HG03378 (cell line): ENCODE results near the gene DND1.
"Not testable (repeated sequence)": the region's sequence is repeated elsewhere in the genome, so short reads cannot be mapped to it uniquely, and the experiment has no call there.

Source experiments
- ATAC-seq: cut with Tn5 transposase; IDR thresholded peaks from one replicate; pipeline ENCODE4 v1.9.1; 2021; ENCODE audit warnings: mild to moderate bottlenecking, moderate library complexity; ENCODE audit not compliant: unreplicated experiment

The DND1 gene

DNA sequence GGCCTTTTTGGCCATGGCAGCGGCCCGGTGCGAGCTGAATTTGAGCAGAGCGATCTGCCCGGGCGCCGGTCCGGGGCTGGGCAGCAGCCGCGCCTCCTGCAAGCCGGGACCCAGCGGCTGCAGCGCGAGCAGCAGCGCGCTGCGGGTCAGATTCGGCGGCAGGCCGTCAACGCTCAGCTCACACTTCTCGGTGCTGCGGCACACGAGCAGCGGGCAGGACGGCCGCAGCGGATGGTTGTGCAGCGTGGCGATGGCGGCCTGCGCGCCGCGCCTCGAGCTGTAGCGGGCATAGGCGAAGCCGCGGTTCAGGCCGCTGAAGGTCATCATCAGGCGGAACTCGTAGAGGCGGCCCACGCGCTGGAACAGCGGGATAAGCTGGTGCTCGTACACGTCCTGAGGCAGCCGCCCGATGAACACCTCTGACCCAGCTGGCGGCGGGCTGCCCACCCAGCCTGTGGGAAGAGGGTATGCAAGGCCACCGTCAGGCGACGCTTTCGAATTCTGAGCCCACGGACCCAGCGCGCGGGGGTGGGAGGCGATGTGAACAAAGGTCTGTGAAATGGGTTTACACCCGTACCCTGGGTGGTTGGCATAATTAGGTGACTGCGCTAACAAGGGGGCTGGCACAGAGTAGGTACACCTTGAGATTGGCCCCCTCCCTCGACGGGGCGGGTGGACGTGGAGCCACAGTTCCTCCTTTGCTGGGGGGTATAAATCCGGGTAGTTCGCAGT, 755 bp downstream of the DND1 start:
- ATAC-seq: no peak

DNA sequence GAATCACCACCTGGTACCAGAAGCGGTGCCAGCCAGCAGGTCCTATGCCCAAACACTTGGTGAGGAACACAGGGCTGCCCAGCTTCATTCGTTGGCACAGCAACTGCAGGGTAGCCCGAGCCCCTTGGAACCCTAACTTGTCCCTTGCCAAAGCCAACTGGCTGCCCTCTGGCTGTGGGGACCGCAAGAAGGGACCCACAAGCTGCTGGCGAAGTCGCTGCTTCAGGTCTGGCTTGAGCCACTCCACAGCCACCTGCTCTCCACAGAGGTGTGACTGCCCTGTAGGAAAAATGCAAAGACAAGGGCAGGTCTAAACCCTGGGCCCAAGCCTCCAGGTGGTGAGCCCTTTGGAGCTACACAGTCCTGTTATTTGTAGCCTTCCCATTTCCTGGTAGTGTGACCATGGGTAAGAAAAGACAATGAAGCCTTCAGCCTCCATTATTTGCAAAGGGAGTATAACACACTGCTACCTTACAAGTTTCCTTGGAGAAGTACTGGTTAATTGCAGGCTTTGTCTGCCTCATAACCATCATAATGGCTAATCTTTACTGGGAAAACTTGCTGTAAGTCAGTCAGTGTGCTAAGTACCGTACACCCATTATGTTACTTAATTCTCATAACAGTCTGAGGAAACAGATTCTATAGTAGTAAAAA, 1.8 kb downstream of the DND1 start:
- no peak for ATAC-seq

DNA sequence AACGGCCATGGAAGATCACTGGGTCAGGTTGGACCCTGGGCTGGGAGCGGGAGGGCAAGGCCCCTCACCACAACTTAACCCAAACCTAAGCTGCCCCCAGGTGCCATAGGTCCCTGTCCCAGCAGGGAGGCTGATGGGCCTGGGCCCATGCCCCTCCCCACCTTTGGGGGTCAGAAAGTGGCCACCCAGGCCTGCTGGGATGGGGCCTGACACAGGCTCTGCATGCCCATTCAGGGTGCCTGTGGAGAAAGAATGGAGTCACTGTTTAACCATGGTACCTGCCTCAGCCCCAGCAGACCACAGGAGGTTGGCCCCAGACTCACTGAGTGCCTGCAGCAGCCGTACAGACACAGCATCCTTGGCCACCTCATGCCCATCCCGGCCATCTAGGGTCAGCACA, 2.3 kb downstream of the DND1 start:
- ATAC-seq: not testable (repeated sequence)

DNA sequence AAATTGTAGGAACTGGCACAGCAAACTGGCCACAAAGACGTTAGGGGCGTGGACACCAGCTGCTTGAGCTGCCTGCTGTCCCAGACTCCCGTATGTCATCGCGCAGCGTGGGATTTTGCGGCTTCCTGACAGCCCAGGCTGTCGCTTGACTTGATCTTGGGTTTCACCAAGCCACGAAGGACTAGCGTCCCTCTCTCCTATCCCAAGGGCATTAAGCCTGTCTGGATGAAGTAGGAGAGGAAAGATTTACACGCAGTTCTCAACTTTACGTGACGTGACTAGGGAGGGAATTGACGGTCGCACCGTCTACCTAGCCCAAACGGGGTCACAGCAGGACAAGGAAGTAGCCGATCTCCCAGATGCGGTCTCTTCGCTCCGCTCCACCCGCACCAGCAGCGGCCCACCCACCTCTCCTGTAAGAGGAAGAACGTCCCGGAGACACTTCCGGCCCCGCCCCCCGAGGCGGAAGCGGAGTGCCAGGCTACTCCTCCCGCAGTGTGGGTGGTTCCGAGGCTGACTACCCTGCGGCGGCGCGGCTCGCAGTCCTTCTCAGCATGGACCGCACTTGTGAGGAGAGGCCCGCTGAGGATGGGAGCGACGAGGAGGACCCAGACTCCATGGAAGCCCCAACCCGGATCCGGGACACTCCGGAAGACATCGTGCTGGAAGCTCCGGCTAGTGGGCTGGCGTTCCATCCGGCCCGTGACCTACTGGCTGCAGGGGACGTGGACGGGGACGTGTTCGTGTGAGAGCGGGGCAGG, 8.8 kb downstream of the DND1 start, which contains the start of gene WDR55:
TSS of gene WDR55 (plus strand) at position 546 of the 761 bp plus-strand sequence. CDS start at position 555, 9 bp downstream.
- peak; percentile 94 for ATAC-seq

DNA sequence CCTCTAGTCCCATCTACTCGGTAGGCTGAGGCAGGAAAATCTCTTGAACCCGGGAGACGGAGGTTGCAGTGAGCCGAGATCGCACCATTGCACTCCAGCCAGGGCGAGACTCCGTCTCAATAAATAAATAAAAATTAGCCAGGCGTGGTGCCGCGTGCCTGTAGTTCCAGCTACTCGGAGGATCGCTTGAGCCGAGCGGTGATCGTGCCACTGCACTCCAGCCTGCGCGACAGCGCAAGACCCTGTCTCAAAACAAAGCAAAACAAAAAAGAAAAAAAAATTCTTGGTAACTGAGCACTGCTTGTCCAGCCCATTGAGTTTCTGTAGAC, 9.4 kb downstream of the DND1 start:
- no peak for ATAC-seq

DNA sequence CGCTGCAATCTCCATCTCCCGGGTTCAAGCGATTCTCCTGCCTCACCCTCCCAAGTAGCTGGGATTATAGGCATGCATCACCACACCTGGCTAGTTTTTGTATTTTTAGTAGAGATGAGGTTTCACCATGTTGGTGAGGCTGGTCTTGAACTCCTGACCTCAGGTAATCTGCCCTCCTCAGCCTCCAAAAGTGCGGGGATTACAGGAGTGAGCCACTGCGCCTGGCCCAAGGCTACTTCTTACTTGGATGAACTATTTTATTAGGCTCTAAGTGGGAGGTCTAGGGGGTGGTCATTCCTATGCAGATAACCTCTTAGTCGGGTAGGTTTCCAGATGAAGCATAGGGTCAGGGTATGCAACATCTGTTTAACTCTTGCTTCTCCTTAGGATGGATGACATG, 13.0 kb downstream of the DND1 start:
- ATAC-seq: not testable (repeated sequence)

DNA sequence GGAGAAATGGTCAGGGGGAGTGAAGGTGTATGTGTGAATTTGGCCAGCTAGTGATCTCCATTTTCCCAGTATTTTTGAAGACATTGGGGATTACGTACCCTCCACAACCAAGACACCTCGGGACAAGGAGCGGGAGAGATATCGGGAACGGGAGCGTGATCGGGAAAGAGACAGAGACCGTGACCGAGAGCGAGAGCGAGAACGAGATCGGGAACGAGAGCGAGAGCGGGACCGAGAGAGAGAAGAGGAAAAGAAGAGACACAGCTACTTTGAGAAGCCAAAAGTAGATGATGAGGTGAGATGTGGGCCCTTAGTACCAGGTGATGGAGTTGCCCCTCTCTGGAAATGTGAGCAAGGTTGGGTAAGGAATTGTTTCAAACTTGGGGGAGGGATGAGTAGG, 14.5 kb downstream of the DND1 start:
- no peak for ATAC-seq

DNA sequence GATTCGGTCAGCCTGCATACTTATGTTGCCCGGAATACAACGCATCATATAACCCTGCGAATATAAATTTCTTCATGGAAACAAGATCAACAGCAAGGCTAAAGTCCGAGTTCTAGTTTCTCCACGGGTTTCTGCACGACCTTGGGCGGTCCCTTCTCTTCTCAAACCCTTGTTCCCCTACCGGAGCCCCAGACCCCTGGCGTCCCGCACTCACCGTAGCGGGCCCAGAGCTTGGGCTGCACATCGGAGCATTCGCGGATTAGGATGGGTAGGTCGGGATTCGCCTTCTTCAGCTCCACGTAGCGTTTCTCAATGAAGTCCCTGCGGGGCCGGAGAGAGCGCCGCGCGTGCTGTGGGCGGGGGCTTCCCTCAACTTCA, 26.3 kb downstream of the DND1 start:
- no peak for ATAC-seq

DNA sequence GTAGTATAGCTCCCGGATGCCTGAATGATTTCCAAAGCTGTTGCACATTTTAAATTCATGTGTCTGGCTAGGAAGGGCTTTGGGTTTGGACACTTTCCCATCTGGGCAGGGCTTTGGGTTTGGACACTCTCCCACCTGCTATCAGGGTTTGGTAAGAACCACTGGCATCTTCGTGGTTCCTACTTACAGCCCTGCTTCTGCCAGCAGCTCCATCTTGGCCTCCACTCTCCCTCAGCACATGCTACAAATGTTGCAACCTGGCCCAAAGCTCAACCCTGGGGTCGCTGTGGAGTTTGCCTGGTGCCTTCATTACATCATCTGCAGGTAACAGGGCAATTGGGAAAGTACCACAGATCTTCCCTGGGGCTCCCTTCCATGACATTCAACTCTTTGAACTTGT, 30.7 kb downstream of the DND1 start:
- no peak for ATAC-seq

DNA sequence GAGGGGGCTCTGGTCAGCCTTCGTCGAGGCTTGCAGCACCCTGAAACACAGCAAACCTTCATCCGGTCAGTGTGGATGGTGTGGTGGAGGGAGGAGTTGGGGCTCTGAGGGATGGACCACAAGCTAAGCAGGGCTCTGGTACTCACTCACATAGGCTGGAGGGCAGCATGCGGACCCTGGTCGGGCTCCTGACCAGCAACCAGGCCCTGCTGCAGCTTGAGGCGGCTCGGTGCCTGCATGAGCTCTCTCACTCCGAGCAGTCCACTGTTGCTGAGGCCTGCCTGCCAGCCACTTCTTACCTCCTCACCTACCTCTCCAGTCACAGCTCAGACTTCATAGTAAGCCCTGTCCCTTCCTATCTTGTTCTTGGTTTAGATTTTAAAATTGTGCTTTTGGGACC, 31.7 kb downstream of the DND1 start:
- no peak for ATAC-seq

DNA sequence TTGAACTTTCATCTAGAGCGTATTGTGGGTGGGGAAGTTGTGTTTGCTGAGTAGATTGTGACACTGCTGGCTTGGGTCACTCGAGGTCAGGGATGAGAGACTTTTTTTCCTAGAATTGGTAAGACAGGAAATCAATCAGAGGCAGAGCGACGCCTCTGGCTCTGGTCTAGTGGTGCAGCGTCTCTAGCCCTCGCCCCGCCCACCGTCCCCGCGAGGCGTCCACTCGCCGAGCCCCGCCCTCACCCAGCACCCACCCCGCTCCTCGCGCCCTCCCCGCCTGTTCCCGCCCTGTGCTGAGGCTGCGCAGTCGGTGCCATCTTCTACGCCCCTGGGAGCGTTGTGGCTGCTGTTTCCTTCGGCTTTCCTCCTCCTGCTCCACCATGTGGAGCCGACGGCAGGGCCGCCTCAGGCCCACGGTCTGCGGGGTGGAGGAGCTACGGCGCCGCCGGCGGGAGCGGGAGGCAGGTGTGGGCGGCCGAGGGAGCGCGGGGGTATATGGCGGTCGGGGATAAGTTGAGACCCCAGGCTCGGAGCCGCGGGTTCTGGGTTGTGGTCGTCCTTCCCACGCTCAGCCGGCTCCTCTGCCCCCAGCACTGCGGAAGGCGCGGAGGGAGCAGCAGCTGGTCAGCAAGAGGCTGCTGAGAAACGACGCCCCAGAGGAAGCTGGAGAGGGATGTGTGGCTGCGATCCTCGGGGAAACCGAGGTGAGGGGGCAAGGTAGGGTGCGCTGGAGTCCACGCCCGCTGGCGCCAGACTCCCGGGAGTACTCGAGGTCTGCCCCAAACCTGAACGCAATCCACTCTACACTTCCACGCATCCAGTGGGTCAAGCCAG, 34.0 kb downstream of the DND1 start, which contains the start of gene TMCO6:
TSS of gene TMCO6 (plus strand) at position 304 of the 834 bp plus-strand sequence. CDS start at position 381, 77 bp downstream.
- ATAC-seq: peak; percentile 82

DNA sequence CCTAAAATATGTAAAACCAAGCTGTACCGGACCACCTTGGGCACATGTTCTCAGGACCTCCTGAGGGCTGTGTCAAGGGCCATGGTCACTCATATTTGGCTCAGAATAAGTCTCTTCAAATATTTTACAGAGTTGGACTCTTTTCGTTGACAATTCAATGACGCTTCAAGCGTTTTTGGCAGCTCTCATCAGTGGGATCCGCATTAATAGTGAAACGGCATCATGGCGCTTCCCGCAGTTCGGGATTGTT, 34.6 kb downstream of the DND1 start:
- not testable (repeated sequence) for ATAC-seq

DNA sequence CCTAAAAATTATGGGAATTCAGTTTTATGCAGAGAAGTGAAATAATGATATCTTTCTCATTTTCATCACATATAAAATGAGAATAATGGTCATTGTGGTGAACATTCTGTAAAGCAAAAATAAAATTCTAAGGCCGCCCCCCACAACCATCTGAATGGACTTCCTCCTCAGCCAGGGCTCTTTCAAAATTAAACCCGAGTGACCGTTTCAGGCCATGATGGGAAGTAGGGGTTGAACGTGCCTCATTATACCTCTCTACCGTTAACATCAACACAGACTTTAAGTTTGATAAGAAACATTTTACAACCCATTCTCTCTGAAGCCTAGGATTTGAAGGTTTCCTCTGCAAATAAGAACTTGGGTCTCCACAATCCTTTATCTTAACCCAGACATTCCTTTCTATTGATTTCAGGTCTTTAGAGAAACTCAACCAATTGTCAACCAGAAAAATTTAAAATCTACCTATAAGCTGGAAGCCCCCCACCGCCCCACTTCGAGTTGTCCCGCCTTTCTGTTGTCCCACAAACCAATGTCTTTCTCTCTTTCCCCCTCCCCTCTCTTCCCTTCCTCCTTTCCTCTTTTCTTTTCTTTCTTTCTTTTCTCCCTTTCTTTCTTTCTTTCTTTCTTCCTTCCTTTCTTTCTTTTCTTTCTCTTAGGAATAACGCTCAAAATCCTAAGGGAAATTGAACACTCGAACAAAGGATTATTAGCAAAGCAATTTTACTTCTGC, 35.8 kb downstream of the DND1 start:
- ATAC-seq: no peak

DNA sequence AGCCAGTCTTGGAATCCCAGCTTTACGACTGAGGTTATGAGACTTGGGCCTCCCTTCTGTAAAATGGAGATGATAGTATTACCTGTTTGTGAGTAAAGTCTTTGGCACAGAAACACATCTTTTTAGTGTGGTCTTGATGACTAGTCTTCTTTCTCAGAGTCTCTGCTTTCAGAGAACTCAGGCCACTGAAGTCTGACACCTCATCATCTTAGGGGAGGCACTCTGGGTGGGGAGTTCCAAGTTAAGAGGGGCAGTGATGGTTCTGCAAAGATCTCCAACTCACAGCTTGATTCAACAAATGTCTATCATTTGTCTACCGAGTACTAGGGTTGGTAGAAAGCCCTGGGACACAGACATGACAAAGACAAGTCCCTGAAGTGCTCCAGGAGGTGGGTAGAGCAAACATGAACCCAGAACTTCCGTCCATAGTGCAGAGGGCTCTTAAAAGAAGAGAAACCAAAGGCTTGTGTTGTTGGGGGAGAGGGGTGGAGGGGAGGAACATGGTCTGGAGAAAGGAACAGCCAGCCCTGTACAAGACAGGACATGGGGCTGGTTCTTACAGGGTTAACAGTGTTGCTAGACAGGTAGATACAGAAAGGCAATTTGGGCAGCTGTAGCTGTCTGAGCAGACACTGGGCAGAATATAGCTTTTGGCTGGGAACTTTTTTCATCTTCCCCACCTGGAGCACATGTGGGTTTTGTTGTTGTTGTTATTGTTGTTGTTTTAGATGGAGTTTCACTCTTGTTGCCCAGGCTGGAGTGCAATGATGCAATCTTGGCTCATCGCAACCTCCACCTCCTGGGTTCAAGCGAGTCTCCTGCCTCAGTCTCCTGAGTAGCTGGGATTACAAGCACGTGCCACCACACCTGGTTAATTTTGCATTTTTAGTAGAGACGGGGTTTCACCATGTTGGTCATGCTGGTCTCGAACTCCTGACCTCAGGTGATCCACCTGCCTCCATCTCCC, 37.8 kb downstream of the DND1 start:
- no peak for ATAC-seq

DNA sequence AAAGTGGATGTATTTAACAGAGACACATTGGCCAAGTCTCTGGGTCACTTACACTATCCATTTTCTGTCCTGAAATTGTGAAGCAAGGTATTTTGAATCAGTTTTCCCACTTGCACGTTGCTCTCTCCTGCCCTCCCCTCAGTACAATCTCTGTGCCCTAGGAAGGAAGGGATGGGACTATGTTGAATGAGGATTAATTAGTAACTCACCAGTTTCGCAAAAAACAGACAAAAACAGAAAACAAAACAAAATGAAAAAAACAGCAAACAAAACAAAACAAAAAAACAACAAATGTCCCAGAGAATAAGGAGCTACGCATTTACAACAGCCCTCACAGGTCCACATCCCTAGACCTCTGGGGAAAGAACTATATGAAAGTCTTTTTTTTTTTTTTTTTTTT, 39.3 kb downstream of the DND1 start:
- ATAC-seq: no peak

DNA sequence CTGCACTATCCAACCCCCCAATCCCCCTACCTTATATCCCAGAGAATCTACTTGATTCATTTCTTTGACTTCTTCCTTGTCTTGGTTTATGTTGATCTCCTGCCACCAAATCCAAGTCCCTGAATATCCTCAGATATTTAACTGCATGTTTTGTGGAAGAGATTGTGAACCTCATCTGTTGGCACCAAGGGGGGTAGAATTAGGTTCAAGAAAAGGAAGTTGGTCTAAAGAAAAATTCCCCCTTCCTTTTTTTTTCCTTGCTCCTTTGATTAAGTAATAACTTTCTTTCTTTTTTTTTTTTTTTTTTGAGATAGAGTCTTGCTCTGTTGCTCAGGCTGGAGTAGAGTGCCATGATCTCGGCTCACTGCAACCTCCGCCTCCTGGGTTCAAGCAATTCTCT, 39.9 kb downstream of the DND1 start:
- ATAC-seq: no peak

DNA sequence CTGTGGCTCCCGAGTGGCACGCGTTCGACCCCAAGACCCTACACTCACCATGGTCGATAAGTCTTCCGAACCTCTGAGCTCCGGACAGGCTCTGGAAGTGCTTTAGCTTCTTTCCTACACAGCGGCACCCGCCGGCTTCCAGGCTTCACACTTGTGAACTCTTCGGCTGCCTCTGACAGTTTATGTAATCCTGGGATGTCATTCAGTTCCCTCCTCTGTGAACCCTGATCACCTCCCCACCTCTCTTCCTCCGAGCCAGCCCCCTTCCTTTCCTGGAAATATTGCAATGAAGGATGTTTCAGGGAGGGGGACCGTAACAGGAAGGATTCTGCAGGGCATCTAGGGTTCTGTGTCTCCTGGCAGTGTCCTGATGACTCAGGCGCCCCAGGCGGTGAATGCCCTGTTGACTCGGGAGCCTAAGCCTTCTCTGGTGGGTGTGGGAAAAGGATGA, 40.3 kb downstream of the DND1 start, which contains the start of gene CD14:
TSS of gene CD14 (minus strand) at position 155 of the 451 bp plus-strand sequence. CDS start at position 51, 104 bp downstream.
- ATAC-seq: no peak

DNA sequence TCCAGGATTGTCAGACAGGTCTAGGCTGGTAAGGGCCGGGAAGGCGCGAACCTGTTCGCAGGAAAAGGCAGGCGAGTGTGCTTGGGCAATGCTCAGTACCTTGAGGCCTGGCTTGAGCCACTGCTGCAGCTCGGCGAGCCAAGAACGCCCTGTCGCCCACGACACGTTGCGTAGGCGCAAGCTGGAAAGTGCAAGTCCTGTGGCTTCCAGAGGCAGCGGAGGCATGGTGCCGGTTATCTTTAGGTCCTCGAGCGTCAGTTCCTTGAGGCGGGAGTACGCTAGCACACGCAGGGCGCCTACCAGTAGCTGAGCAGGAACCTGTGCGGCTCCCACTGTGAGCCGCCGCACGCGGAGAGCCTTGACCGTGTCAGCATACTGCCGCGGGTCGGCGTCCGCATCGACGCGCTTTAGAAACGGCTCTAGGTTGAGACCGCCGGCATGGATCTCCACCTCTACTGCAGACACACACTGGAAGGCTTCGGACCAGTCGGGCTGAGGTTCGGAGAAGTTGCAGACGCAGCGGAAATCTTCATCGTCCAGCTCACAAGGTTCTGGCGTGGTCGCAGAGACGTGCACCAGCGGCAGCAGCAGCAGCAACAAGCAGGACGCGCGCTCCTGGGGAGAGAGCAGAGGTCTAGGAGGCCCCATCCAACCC, 40.9 kb downstream of the DND1 start:
- peak; percentile 59 for ATAC-seq
